SK-N-DZ (cell line): ENCODE measurements around the gene ZBED1.
"Not testable (repeated sequence)": the region's sequence is repeated elsewhere in the genome, so short reads cannot be mapped to it uniquely, and the experiment has no call there.

Experiments used
- DNase-seq: peaks from one replicate; pipeline ENCODE4 v3.0.0-alpha.2; 2015; ENCODE audit warnings: low spot score

ZBED1 gene

DNA sequence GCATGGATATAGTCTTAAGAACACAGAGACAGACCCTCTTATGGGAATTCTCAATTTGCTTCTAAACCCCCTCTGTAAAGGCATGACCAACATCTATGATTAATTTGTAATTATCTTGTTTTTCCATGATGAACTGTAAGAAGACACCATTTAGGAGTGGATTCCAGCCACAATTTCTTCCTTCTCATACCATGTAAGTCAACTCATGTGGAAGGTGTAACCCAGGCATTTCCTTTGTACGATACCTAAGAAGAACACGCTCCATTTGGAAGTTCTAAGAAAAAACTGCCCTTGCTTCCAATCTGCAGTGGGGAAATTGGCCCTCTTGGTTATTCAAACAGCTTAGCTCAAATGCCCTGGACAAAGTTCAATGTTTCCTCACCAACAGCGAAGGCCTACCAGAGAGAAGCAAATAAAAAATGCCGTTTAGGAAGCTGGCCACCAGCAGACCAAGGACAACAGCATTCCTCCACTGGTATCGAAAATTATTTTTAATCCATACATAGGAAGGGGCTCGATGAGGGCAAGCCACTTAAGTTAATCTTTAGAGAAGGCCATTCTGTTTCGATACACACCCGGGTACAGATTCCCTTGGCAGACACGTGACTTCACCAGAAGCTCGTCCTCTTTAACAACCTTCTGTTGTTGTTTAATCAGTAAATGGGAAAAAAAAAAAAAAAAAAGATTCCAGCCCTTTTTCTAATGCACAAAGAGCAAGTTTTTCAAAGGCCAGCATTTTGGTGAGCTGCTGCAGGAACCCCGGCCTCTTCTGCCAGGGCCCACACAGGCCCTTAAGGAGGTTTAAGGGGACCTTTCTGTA lies 2.6 kb downstream of the ZBED1 start:
- no peak for DNase-seq

DNA sequence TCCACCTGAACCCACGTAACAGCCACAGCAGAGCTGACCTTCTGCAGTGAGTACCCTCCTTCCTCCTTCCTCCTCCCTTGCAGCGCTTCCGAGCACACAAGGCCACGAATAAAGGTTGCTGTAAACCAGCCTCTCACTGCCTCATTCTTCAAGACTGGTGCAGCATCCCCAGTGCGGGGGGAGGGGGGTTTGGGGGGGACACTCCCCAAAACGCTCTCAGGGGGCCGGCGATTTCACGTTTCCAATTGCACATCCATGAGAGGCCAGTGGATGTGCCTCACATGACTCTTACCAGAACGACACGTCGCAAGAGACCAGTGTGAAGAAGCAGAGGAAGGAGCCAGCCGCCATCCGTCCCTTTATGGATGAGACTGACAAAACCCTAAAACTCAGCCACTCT lies 5.2 kb downstream of the ZBED1 start:
- DNase-seq: no peak

DNA sequence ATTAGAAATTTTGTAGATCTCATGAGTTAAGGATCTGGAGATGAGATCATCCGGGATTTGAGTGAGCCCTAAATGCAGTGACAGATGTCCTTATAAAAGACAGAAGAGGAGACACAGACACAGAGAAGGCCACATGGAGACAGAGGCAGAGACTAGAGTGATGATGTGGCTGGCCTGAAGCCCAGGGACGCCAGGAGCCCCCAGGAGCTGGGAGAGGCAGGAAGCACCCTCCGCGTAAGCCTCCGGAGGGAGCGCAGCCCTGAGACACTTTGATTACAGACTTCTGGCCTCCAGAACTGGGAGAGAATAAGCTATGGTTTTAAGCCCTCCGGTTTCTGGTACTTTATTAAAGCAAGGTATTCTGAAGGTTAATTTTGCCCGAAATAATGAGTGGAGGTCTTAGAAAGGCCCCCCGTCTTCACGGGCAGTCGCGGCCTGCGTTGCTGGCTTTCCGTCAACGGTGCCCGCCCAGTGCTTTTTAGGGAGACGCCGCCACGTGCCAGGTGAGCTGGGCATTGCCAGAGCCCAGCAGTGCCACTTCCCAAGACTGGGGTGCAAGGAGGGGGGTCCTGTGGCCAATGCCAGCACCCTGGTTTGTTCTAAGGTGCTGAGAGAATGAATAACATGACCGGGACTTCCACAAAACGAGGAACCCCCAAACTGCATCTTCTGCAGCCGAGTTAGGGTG lies 8.1 kb downstream of the ZBED1 start:
- DNase-seq: no peak

DNA sequence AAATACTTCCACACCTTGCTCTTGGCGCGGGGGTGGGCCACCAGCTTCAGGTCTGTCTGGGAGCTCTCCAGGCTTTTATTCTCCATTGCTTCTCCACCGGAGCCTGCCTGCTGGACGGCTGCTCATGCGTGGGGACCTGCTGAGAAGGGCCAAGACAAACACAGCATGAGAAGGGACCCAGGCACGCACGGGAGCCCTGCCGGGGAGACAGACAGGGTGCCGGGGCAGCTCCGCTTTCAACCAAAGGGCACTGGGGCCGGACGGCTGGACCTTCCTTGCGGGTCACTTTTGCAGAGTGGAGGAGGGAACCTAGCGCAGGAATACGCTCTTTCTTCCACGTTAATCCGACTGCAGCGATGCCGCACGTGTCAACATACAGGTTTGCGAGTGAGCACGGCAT lies 10.1 kb downstream of the ZBED1 start:
- DNase-seq: no peak

DNA sequence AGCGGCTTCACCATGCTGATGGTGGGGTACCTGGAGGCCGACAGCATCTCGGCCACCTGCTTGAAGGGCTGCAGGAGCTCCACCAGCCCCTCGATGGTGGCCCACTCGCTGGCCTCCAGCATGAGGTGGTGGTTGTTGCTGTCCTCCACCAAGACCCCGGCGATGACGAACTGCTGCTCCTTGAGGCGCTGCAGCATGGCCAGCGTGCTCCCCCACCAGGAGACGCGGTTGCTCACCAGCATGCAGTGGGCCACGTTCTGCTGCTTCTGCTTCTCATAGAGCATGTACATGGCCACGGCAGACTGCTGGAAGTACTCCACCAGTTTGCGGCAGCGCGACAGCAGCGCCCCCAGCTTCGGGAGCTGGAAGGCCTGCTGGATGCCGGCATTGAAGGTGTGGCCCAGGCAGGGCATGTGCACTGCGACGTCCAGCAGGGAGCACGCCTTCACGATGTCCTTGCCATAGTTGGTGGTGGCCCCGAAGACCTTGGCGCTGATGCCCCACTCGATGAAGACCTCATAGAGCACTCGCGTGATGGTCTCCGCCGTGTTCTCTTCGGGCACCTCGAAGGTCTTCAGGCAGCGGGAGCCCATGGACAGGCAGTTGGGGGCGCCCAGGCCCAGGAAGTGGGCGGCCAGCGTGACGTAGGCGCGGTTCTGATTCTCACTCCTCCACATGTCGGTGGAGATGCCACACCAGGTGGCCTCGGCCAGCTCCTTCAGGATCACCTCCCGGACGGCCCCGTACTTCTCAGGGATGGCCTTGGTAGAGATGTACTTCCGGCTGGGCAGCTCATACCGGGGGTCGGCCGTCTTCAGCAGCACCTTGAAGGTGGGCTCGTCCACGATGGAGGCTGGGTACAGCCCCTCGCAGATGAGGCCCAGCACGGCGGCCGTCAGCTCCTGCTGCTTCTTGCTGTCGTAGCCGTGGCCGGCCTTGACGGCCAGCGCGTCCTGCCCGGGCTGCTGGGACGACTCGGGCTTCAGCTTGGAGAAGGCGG lies 11.0 kb downstream of the ZBED1 start:
- DNase-seq: no peak

DNA sequence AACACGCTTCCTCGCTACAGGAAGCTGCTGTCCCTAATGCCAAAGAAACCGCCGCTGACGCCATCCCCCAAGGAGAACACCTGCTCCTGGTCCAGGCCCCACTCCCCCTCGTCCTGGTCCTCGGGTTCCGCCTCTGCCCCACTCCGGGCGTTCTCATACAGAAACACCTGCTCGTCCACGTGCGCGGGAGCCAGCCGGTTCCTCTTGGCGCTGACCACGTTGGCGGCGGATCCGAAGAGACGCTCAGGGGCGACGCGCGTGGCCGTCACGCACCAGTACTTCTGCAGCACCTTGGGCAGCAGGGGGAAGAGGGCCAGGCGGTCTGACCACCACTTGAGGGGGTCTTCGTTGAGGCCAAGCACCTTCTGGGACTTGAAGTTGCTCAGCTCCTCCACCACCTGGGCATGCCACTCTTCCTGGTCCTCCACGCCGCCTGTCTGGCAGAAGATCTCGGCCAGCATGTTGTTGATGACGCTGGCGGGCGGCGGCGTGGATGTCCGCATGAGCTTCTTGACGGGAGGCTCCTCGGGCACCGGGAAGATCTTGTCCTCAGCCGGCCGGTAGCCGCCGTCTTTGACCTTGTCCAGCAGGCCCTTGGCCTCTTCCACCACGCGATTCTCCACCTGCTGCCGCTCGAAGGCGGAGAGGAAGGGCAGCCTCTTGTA lies 12.0 kb downstream of the ZBED1 start:
- no peak for DNase-seq

DNA sequence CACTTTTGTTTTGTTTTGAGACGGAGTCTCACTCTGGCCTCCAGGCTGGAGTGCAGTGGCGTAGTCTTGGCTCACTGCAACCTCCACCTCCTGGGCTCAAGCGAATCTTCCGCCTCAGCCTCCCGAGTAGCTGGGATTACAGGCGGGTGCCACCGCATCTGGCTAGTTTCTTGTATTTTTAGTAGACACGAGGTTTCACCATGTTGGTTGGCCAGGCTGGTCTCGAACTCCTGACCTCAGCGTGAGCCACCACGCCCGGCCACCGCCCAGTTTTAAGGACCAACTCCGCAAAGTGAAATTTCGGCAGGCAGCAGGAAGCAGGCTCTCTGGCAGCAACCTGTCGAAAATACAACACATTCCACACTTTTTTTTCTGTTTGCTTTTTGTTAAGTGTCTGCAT lies 13.4 kb downstream of the ZBED1 start:
- DNase-seq: no peak

DNA sequence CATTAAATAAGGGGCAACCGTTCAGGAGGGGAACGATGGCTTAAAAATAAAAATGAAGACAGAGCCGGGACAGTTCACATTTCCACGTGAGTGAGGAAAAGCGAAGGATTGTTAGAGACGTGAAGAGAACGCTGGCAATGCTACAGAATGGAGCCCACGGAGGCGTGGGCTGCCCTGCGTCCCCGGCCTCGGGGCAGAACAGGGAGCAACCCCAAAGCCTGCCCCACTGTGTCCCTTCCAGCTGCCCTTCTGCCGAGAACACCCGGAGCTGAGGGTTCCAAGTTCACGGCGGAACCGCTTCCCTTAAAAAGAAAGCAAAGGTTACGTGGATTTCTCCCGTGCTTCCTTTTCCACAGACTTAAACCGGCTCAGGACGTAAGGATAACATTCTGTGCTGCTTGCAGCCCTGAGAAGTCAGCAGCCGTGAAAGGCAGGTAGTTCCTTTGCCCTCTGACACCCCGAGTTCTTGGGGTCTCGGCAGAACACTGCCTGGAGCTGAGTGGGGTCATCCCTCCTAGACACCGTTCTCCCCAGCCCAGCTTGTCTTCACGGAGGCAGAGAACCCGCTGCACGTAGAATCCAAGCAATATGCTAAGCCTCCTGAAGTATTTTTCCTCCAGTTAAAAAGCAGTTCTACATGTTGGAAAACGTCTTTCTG lies 14.2 kb downstream of the ZBED1 start:
- no peak for DNase-seq

DNA sequence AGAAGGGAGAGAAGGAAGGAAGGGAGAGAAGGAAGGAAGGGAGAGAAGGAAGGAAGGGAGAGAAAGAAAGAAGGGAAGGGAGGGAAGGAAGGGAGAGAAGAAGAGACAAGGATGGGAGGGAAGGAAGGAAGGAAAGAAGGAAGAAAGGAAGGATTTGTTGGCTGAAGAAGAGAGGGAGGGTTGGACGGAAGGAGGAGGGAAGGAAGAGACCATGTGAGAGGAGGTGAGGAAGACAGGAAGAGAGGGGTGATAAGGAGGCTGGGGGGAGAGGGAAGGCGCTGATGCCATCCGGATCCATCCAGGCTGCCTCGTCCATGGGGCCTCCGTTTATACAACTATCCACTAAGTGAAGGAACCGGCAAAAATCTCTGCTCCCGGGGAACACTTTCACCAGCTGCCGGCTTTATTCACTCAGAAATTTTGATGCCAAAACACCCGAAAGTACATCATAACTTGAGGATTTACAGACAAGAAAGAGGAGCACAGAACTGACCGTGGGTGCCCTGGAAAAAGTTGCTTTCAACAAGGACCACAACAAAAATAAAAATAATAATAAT lies 14.9 kb downstream of the ZBED1 start:
- no peak for DNase-seq

DNA sequence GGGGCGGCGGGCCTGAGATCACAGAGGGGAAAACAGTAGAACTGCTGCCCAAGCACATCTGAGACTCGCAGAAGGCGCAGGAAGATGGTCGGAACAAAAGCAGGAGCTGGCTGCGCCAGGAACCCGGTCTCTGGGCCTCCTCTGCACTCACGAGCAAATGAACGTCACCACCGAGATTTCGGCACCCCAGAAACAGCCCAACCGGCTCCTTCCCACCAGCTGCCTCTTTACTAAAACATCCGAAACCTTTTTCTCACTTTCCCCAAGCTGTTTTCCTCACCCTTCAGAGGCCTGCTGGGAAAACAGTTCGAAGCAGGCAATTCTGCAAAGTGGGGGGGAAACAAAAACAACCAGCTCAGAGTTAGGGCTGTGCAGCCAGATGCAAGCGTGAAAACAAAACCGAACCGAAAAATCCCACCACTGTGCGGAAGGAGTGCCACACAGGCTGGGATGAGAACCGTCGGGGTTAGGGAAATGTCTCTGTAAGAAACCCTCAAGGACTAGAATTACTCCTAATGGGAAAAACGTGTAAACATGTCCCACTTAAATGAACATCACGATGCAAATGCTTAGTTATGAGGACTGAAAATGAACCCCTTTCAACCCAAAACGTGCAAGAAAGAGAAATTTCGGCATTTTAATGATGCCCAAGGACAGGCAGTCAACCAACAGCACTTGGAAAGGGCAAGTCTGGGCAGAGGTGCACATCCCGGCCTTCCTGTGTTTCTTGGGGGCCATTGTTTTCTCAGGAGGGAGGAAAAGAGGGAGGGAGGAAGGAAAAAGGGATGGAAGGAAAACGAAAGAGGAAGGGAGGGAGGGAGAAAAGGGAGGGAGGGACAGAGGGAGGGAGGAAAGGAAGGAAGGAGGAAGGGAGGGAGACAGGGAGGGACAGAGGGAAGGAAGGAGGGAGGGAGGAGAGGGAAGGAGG lies 15.8 kb downstream of the ZBED1 start:
- no peak for DNase-seq

DNA sequence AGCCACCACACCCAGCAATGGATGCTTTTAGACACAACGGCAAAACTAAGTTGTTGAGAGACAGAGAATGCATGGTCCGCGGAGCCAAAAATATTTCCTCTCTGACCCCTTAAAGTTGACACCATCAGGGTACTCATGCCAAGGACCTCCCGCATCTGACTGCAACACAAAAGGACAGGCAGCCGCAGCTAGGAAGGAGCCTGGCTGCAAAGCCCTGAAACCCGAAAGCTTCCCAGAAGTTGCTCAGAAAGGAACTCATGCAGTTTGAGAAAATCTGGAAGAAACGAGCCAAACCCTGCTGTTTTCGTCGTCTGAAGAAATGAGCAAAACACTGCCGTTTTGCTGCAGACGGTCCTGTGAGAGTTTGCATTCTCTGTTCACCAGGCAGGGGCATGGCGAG lies 16.5 kb downstream of the ZBED1 start:
- no peak for DNase-seq

DNA sequence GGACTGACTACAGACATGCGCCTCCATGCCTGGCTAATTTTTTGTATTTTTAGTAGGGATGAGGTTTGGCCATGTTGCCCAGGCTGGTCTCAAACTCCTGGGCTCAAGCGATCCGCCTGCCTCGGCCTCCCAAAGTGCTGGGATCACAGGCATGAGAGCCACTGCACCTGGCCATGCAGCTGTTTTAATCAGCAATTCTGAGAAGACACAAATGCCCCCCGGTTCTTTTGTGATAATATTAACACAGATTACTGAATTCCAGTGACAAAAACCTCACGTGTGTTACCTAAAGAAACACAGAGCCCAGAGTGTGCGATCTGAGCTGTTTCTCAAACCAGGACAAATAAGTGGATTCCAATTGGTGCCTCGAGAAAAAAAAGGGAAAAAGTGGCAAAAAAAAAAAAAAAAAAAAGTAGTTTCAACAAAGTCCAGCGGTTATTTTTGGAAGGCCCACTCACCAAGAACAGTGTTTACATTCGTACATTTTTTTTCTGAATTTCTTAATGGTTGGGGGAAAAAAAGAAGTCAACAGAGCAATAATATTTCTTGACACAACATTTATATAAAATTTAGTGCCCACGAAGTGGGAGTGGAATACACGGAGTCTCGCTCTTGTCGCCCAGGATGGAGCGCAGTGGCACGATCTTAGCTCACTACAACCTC lies 17.2 kb downstream of the ZBED1 start:
- DNase-seq: no peak

DNA sequence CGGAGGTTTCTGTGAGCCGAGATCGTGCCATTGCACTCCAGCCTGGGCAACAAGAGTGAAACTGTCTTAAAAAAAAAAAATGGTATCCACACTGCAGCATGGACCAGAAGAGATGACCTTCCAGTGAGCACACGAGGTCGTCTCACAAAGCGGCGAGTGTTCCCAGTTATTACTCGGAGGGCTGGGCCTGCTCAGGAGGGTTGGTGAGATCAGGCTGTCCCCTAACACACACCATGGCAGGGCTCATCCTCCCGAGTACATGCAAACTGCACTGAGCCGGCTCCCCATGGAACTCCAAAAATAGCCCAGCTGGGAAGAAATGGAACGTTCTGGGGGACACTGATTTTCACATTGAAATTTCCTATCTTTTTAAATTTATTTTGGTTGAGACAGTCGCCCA lies 19.2 kb downstream of the ZBED1 start:
- not testable (repeated sequence) for DNase-seq

DNA sequence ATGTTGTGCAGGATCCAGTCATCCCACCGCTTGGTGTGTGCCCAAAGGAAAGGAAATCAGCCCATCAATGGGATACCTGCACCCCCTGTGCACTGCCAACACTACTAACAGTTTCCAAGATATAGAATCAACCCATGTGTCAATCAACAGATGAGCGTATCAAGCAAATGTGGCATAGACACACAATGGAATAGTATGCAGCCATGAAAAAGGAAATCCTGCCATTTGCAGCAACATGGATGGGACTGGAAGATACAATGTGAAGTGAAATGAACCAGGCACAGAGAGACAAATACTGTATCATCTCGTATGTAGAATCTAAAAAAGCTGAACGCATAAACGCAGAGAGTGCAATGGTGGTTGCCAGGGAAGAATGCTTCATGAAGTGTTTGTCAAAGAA lies 20.8 kb downstream of the ZBED1 start:
- not testable (repeated sequence) for DNase-seq

DNA sequence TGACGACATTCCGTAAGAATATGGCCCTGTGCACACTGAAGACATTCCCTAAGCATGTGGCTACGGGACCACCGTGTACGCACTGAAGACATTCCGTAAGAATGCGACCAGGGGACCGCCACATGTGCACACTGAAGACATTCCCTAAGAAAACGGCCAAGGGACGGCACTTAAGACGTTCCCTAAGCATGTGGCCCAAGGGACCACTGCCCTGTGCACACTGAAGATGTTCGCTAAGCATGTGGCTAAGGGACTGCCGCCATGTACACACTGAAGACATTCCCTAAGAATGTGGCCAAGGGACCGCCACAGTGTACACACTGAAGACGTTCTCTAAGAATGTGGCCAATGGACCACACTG lies 21.4 kb downstream of the ZBED1 start:
- DNase-seq: no peak

DNA sequence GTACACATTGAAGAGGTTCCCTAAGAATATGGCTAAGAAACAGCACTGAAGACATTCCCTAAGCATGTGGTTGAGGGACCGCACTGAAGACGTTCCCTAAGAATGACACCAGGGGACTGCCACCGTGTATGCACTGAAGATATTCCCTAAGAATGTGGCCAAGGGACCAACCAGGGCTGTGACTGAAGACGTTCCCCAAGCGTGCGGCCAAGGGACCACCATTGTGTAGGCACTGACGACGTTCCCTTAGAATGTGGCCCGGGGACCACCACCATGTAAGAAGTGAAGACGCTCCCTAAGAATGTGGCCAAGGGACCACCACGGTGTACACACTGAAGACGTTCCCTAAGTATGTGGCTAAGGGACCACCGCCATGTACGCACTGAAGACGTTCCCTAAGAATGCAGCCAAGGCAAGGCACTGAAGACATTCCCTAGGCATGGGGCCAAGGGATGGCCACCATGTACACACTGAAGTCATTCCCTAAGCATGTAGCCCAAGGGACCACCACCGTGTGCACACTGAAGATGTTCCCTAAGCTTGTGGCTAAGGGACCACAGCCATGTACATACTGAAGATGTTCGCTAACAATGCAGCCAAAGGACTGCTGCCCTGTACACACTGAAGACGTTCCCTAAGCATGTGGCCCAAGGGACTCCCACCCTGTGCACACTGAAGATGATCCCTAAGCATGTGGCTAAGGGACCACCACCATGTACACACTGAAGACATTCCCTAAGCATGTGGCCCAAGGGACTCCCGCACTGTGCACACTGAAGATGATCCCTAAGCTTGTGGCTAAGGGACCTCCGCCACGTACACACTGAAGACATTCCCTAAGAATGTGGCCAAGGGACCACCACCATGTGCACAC lies 22.0 kb downstream of the ZBED1 start:
- DNase-seq: no peak

DNA sequence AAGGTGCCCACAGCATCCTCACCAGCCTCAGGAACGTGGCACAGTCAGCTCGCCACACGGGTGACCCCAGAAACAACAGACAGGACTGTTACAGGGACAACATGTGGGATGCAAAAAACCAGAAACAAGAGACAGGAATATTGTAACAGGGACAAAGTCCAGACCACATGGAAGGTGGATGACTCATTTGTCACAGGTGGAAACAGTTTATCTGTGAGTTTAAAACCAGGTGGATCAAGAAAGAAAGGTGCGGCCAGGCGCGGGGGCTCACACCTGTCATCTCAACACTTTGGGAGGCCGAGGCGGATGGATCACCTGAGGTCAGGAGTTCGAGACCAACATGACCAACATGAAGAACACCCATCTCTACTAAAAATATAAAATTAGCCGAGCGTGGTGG lies 23.5 kb downstream of the ZBED1 start:
- DNase-seq: not testable (repeated sequence)
